HG02759 (cell line): ENCODE data around the gene NEMF.
"Not testable (repeated sequence)": the region's sequence is repeated elsewhere in the genome, so short reads cannot be mapped to it uniquely, and the experiment has no call there.

Experiments used
- ATAC-seq: cut with Tn5 transposase; IDR thresholded peaks from one replicate; pipeline ENCODE4 v1.9.1; 2021; ENCODE audit warnings: mild to moderate bottlenecking, moderate library complexity; ENCODE audit not compliant: unreplicated experiment

The NEMF gene

GRCh38 chr14:49820176-49820575, 32.4 kb downstream of the NEMF start:
- ATAC-seq = no peak

- ATAC-seq = no peak
Measured at GRCh38 chr14:49816844-49817243, 35.7 kb downstream of the NEMF start.

- not testable (repeated sequence) for ATAC-seq
Measured at GRCh38 chr14:49816118-49816517, 36.5 kb downstream of the NEMF start.

- no peak for ATAC-seq
Measured at GRCh38 chr14:49808780-49809179, 43.8 kb downstream of the NEMF start.

GRCh38 chr14:49796025-49796424, 56.6 kb downstream of the NEMF start:
- ATAC-seq = no peak

- ATAC-seq = no peak
Measured at GRCh38 chr14:49792618-49793017, 60.0 kb downstream of the NEMF start.

- ATAC-seq = no peak
Measured at GRCh38 chr14:49786315-49786714, 66.3 kb downstream of the NEMF start.

- ATAC-seq = no peak
Measured at GRCh38 chr14:49783394-49784014, 69.1 kb downstream of the NEMF start.

- not testable (repeated sequence) for ATAC-seq
Measured at GRCh38 chr14:49781040-49781439, 71.5 kb downstream of the NEMF start.

- ATAC-seq = no peak
Measured at GRCh38 chr14:49778421-49778820, 74.2 kb downstream of the NEMF start.

- no peak for ATAC-seq
Measured at GRCh38 chr14:49774106-49774505, 78.5 kb downstream of the NEMF start.

GRCh38 chr14:49771691-49772090, 80.9 kb downstream of the NEMF start:
- ATAC-seq = not testable (repeated sequence)

- ATAC-seq = no peak
Measured at GRCh38 chr14:49770212-49770817, 82.3 kb downstream of the NEMF start.

GRCh38 chr14:49769581-49770211, 82.9 kb downstream of the NEMF start:
- no peak for ATAC-seq

- no peak for ATAC-seq
Measured at GRCh38 chr14:49769171-49769570, 83.4 kb downstream of the NEMF start.

GRCh38 chr14:49768301-49769121, 84.1 kb downstream of the NEMF start:
- peak; percentile 26 for ATAC-seq

GRCh38 chr14:49767571-49768300, 84.9 kb downstream of the NEMF start, which contains the start of gene KLHDC2:
Gene KLHDC2, plus strand, starts transcription at chr14:49768153. Its CDS starts 316 bp downstream, at chr14:49768469.
- peak; percentile 94 for ATAC-seq

GRCh38 chr14:49767270-49767570, 85.4 kb downstream of the NEMF start:
- no peak for ATAC-seq

- ATAC-seq = no peak
Measured at GRCh38 chr14:49766839-49767238, 85.7 kb downstream of the NEMF start.

GRCh38 chr14:49761839-49762551, 90.6 kb downstream of the NEMF start:
- no peak for ATAC-seq
